ENCODE results near the gene GLIS1.

- TF ChIP-seq CTCF (conservative IDR thresholded peaks at IDR 0.05; ENCODE audit: low read depth, low read length) (no peak), EZH2 (IDR thresholded peaks at IDR 0.05; ENCODE audit: low read length, unreplicated experiment) (no peak), EZH2phosphoT487 (IDR thresholded peaks at IDR 0.05; ENCODE audit: borderline replicate concordance, low read length) (no peak)
These were observed 54.2 kb downstream of the GLIS1 start for GRCh38 chr1:53684741-53685140.
